HEK293T (cell line): ENCODE results near the gene MORC4.

Experiments used
- CTCF ChIA-PET: fragments of 350-600 bp; formaldehyde crosslinking; extraction: SDS; loops from one replicate; lab custom pipeline; 2021; ENCODE audit warnings: antibody characterized with exemption, inconsistent platforms; lab: Yijun Ruan, JAX
- POLR2A ChIA-PET: fragments of 350-600 bp; formaldehyde crosslinking; extraction: SDS; loops from one replicate; lab custom pipeline; 2020; ENCODE audit warnings: antibody characterized with exemption, inconsistent platforms; lab: Yijun Ruan, JAX
- DNase-seq: peaks from one replicate; pipeline ENCODE4 v3.0.0; 2012; ENCODE audit warnings: mixed read lengths; ENCODE audit errors: extremely low spot score
- ARNT ChIP-seq: fragments of 450-650 bp; IDR thresholded peaks from 2 replicates; pipeline ENCODE4 v1.6.1; 2017; ENCODE audit warnings: mild to moderate bottlenecking
- BHLHE40 ChIP-seq: fragments of 450-650 bp; IDR thresholded peaks from 2 replicates; pipeline ENCODE4 v1.6.1; 2016; ENCODE audit warnings: mild to moderate bottlenecking, moderate library complexity, borderline replicate concordance
- CTBP1 ChIP-seq: fragments of 450-650 bp; IDR thresholded peaks from 2 replicates; pipeline ENCODE4 v1.6.1; 2016; ENCODE audit warnings: borderline replicate concordance
- ELF4 ChIP-seq: fragments of 450-650 bp; IDR thresholded peaks from 2 replicates; pipeline ENCODE4 v1.6.1; 2017; ENCODE audit warnings: antibody characterized with exemption
- FOXA1 ChIP-seq: fragments of 450-650 bp; IDR thresholded peaks from 2 replicates; pipeline ENCODE4 v1.6.1; 2016; ENCODE audit warnings: mild to moderate bottlenecking
- FOXK2 ChIP-seq: fragments of 450-650 bp; IDR thresholded peaks from 2 replicates; pipeline ENCODE4 v1.6.1; 2016; ENCODE audit warnings: mild to moderate bottlenecking
- FOXM1 ChIP-seq: fragments of 450-650 bp; IDR thresholded peaks from 2 replicates; pipeline ENCODE4 v1.6.1; 2017; ENCODE audit warnings: mild to moderate bottlenecking, borderline replicate concordance
- HDGF ChIP-seq: fragments of 450-650 bp; IDR thresholded peaks from 2 replicates; pipeline ENCODE4 v1.6.1; 2017; ENCODE audit warnings: antibody characterized with exemption, borderline replicate concordance
- L3MBTL2 ChIP-seq: fragments of 450-650 bp; conservative IDR thresholded peaks from 2 replicates; pipeline ENCODE4 v1.6.1; 2016; ENCODE audit warnings: mild to moderate bottlenecking
- LEF1 ChIP-seq: fragments of 450-650 bp; IDR thresholded peaks from 2 replicates; pipeline ENCODE4 v1.6.1; 2017; ENCODE audit warnings: mild to moderate bottlenecking, borderline replicate concordance
- NFRKB ChIP-seq: fragments of 450-650 bp; IDR thresholded peaks from 2 replicates; pipeline ENCODE4 v1.6.1; 2016; ENCODE audit warnings: mild to moderate bottlenecking, moderate library complexity
- PKNOX1 ChIP-seq: fragments of 450-650 bp; IDR thresholded peaks from 2 replicates; pipeline ENCODE4 v1.6.1; 2016
- SP1 ChIP-seq: fragments of 450-650 bp; IDR thresholded peaks from 2 replicates; pipeline ENCODE4 v1.6.1; 2017
- SUZ12 ChIP-seq: fragments of 450-650 bp; IDR thresholded peaks from 2 replicates; pipeline ENCODE4 v1.6.1; 2016; ENCODE audit warnings: mild to moderate bottlenecking
- TARDBP ChIP-seq: fragments of 450-650 bp; IDR thresholded peaks from 2 replicates; pipeline ENCODE4 v1.6.1; 2016
- ZNF384 ChIP-seq: fragments of 450-650 bp; IDR thresholded peaks from 2 replicates; pipeline ENCODE4 v1.6.1; 2016

The MORC4 gene

GRCh38 chrX:106959901-106960300, 40.1 kb downstream of the MORC4 start:
- POLR2A ChIA-PET: no interaction called here
- CTCF ChIA-PET: interaction anchor here (0.7 to 1.8 kb wide), 5 partner anchors 11 to 86 kb away, joined by 3 to 6 read pairs (median 3); no protein-coding TSS in a partner anchor
- TF ChIP-seq FOXA1 (no peak), PKNOX1 (no peak), SP1 (no peak), NFRKB (no peak), FOXM1 (no peak), ARNT (no peak), ZNF384 (no peak), SUZ12 (no peak)
- DNase-seq: peak; percentile 51

GRCh38 chrX:106957856-106958255, 42.2 kb downstream of the MORC4 start:
- POLR2A ChIA-PET: no interaction called here
- CTCF ChIA-PET: no interaction called here
- no peak for DNase-seq
- TF ChIP-seq SP1 (no peak), LEF1 (no peak), ARNT (no peak), ZNF384 (no peak), SUZ12 (no peak), BHLHE40 (no peak), L3MBTL2 (no peak), FOXM1 (no peak), HDGF (no peak)

DNA sequence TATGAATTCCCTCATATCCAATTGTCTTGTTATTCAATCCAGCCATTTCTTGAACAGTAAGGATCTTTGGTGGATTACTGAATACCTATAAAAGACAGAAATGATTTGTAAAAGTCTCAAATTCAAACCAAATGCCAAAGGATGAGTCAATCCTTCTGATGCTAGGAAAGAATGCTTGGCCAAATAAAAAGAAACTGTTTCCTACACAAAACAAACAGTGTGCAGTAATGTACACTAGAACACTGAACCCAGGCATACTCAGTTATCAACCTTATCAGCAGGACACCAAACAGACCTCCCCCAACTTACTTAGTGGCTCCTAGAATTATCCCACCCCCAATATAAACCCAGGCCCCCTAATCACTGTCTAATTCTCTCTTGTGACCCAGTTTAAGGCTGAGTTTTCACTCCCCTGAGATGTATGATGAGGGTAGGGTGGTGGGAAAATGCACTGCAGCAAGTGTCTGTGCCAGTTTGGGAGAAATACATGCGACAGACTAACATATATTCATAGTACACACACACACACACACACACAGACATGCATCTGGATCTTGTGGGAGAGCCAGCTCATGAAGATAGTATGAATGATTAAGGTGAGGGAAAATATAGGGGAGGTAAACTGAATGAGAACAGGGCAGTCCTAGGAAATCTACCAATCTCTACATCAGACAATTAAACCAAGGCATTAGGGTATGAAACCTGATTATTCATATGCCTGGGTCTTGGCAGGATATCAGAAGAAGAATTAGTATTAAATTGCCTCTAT, 44.8 kb downstream of the MORC4 start:
- TF ChIP-seq HDGF: no peak
- TF ChIP-seq SUZ12: no peak
- no peak for TF ChIP-seq BHLHE40
- no peak for TF ChIP-seq SP1
- TF ChIP-seq FOXA1: no peak
- TF ChIP-seq L3MBTL2: no peak
- no peak for TF ChIP-seq ARNT
- no peak for TF ChIP-seq TARDBP
- no peak for TF ChIP-seq NFRKB
- no peak for TF ChIP-seq LEF1
- TF ChIP-seq PKNOX1: no peak
- TF ChIP-seq ELF4: no peak
- TF ChIP-seq FOXK2: no peak
- no peak for TF ChIP-seq FOXM1
- TF ChIP-seq ZNF384: no peak
- no peak for TF ChIP-seq CTBP1
- ChIA-PET CTCF (no interaction called here), POLR2A (no interaction called here)
- DNase-seq: no peak

DNA sequence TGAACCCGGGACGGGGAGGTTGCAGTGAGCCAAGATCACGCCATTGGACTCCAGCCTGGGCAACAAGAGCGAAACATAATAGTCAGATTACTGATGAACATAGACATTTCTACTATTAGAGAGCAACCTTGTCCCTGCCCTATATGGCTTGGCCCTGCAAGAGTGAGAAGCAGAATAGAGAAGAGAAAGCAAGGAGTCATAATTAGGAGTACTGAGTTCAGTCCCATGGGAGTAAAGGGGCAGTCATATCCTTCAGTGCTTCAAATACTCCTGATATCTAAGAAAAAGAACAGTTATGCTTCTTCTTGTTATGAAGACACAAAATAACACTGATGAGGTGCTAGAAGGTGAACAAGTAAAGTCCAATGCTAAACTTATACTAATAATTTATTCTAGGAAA, 46.0 kb downstream of the MORC4 start:
- CTCF ChIA-PET: interaction anchor here (0.6 kb wide), 1 partner anchor 919 kb away, joined by 4 read pairs; no protein-coding TSS in a partner anchor
- POLR2A ChIA-PET: no interaction called here
- TF ChIP-seq SUZ12 (no peak), HDGF (no peak), ZNF384 (no peak), PKNOX1 (no peak), CTBP1 (no peak), NFRKB (no peak), LEF1 (no peak), ELF4 (no peak), BHLHE40 (no peak), FOXK2 (no peak), SP1 (no peak), FOXM1 (no peak), TARDBP (no peak), FOXA1 (no peak)
- DNase-seq: no peak

DNA sequence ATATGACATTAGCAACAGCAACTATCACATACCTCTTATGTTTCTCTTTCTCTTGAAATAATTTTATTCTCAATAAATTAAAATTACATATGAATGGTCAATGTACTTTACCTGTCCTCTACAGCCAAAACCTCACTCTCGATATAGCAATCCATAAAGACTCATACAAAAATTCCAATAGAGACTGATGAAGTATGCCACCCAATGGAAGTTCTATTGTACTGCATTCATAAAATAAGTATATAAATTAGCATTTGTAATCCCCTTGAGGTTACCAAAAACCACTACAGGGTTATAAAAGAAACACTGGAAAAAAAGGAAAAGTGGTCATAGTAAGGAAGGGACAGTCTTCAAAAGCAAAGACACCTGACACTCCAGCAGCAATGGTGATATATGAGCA, 47.0 kb downstream of the MORC4 start:
- TF ChIP-seq BHLHE40 (no peak), SUZ12 (no peak), CTBP1 (no peak), NFRKB (no peak), L3MBTL2 (no peak), ARNT (no peak), HDGF (no peak), ELF4 (no peak), FOXA1 (no peak), FOXM1 (no peak), SP1 (no peak), TARDBP (no peak), ZNF384 (no peak), LEF1 (no peak), PKNOX1 (no peak), FOXK2 (no peak)
- CTCF ChIA-PET: interaction anchor here (1.1 kb wide), 1 partner anchor 52 kb away, joined by 3 read pairs; no protein-coding TSS in a partner anchor
- POLR2A ChIA-PET: no interaction called here
- peak; percentile 23 for DNase-seq
